SK-MEL-5 (cell line): ENCODE measurements around the gene ANXA10. TPM values are rescaled to one million over a fixed set of nuclear protein-coding genes. Genes with fewer than 3 reads are reported as not detected.

ENCODE experiments used
- DNase-seq: peaks from one replicate; pipeline ENCODE4 v3.0.0-alpha.2; 2016; ENCODE audit warnings: low read depth, low spot score
- in situ Hi-C: cut with HindIII; loops from 2 replicates; pipeline ENCODE4 v1.10.0; 2016; ENCODE audit warnings: low sequenced_read_pairs, high pct_unique_total_duplicates, low pct_unique_long_range_greater_than_20kb
- polyA plus RNA-seq, 2 experiments: library from polyadenylated mRNA; depleted of rRNA; stranded (reverse); fragments of >200 nt; gene quantifications; 2 replicates each; pipeline ENCODE4 v1.2.3, GENCODE V29; 2015
- total RNA-seq: library from RNA; depleted of rRNA; stranded (reverse); fragments of >200 nt; shearing (Covaris generic); gene quantifications from 2 replicates; pipeline ENCODE4 v1.2.3, GENCODE V29; 2014; rRNA removed

The ANXA10 gene
- total RNA-seq, result not detected in 2 replicates
- not detected in 2 replicates for polyA plus RNA-seq (2015; cell fraction: cytosol; rRNA removed)
- polyA plus RNA-seq (2015; cell fraction: nucleus; rRNA removed), result not detected in 2 replicates

GRCh38 chr4:168092176-168092712 lies at the start of gene ANXA10:
Gene ANXA10, plus strand, starts transcription at chr4:168092537. Its CDS starts 164 bp downstream, at chr4:168092701.
- DNase-seq, result no peak
- in situ Hi-C loops, result no loop called here

GRCh38 chr4:168045354-168045753 lies 47.0 kb upstream of the ANXA10 start:
- in situ Hi-C loops, result no loop called here
- DNase-seq, result no peak

- no peak for DNase-seq
- in situ Hi-C loops, result no loop called here
Measured at GRCh38 chr4:168050002-168050401, 42.3 kb upstream of the ANXA10 start.

GRCh38 chr4:168051526-168051925 lies 40.8 kb upstream of the ANXA10 start:
- in situ Hi-C loops, result no loop called here
- DNase-seq, result no peak

DNA sequence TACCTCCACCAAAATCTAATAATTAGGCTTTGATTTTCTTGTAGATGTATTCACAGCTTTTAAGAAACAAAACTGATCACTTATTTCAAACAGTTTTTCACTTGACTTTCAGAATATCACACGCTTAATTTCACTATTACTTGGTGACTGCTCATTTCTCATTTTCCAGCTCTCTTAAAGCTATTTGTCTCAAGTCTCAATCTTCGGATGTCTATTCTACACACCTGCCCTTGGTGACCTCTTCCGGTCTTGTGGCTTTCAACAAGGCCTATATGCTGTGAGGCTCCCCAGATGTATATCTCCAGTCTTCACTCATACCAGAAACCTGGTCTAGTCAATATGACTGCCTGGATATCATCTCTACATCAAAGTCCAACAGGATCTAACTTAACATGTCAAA lies 34.9 kb upstream of the ANXA10 start:
- DNase-seq, result no peak
- in situ Hi-C loops, result no loop called here

- in situ Hi-C loops, result no loop called here
- no peak for DNase-seq
Measured at GRCh38 chr4:168059251-168059650, 33.1 kb upstream of the ANXA10 start.

GRCh38 chr4:168063031-168063430 lies 29.3 kb upstream of the ANXA10 start:
- in situ Hi-C loops, result no loop called here

DNA sequence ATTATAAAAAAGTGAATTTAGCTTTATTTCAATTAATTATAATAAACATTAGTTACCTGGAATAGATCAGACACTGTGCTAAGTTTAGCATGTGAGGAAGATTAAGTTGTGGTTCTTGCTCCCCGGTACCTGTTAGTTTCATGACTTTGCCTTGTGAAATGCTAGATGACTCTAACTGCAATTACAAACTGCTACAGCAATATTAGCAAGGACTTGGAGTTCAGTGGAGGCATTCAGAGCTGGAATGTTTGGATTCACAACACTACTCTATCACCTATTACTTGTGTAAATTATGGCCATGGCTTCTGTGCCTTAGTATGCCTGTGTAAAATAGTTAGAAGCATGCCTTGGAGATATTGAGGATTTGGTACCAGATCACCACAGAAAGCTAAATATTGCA lies 21.4 kb upstream of the ANXA10 start:
- in situ Hi-C loops, result no loop called here
- DNase-seq, result no peak

More at GRCh38 chr4:168063031-168063430, 29.3 kb upstream of the ANXA10 start:
- no peak for DNase-seq

- in situ Hi-C loops, result no loop called here
- DNase-seq, result no peak
Measured at GRCh38 chr4:168071304-168071703, 21.0 kb upstream of the ANXA10 start.

DNA sequence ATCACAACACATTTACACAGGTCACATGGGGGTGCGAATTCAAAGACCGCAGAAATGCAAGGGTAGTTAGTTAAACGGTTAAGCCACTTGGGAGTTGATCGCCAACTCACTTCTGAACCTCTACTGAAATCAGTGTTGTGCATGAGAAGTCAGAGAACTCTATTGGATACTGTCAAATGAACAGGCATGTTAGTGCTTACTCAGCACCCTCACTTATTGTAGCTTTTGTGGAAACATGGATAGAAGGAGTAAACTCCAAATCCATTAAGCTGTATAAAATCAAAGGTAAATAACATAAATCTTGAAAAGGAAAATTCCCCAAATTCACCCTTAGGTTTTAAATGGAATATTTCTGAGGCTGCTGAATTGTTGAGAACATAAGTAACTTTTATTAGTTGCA lies 17.5 kb upstream of the ANXA10 start:
- DNase-seq, result peak; percentile 2
- in situ Hi-C loops, result no loop called here

DNA sequence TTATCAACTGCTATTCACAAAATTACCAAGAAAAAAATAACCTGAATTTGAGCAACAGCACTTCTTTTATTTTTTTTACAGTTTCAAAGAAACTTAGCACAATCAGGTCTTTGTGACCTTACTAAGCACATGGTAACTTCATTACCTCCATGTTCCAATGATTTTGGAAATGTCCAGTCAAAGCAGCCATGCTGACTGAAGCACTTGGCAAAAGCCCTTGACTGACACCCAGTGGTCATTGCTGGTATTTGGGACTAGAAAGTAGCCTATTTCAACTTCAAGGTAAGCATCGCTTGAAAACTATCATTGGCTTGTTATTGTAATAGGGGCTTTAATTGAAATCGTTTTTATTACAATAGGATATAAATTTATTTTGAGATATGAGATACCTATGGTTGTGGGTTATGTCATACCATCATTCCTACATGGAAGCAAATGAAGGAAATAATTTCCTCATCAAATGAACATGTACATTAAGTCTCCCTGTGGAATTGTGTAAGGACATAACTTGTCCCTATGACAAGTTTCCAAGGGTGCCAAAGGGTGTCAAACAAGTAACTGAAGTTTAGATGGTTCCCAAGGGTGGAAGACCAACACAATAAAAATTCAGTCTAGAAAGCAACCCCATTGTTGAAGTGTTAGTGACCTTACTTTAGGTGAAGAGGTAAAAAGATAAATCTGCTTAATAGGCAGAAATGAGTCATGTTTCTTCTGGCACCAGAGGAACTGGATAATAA lies 15.2 kb upstream of the ANXA10 start:
- in situ Hi-C loops, result no loop called here
- DNase-seq, result peak; percentile 87

GRCh38 chr4:168077726-168078239 lies 14.6 kb upstream of the ANXA10 start:
- peak; percentile 3 for DNase-seq
- in situ Hi-C loops, result no loop called here

- in situ Hi-C loops, result no loop called here
- no peak for DNase-seq
Measured at GRCh38 chr4:168082379-168082778, 10.0 kb upstream of the ANXA10 start.

DNA sequence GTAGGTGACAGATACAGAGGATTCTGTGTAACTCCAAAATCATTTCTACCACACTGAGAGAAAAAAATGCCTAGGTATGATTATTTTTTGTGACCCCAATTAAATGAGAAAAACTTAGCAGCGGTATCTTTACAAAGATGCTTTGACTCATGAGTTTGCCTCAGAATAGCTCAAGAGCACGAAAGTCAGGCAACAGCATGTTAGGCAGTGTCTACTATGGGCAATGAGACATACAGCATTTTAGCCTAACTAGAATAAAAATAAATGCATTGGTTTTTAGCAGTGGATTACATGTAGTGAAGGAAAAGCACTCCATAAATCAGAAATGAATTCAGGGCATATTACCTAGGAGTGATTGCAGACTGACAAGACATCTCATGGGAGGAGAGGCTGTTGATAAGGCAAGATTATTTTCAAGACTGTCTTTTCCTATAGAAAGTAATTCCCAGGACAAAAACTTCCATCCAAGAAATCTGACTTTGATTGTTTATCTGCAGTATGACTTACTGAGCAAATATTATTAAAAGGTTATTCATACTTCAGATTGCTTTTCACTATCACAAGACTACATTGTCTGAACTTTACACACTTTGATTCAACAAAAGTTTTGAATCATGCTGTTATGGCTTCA lies 3.6 kb downstream of the ANXA10 start:
- in situ Hi-C loops, result no loop called here
- no peak for DNase-seq

GRCh38 chr4:168096407-168096784 lies 4.1 kb downstream of the ANXA10 start:
- DNase-seq, result no peak
- in situ Hi-C loops, result no loop called here

DNA sequence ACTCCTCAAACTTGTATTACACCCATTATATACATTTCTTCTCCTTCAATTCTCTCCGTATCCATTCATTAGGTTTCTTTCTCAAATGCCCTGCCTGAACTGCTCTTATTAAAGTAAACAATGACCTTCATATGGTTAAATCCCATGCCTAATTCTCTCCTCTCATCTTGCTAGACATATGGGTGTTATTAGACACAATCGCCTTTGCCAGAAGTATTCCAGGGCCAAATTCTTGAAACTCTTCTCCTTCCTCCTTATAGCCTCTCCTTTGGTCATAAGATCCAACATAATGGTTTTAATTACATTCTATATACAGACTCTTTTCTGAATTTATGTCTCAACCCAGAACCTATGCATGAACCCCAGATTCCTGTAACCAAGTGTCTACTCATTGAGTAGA lies 4.8 kb downstream of the ANXA10 start:
- in situ Hi-C loops, result no loop called here
- DNase-seq, result no peak

DNA sequence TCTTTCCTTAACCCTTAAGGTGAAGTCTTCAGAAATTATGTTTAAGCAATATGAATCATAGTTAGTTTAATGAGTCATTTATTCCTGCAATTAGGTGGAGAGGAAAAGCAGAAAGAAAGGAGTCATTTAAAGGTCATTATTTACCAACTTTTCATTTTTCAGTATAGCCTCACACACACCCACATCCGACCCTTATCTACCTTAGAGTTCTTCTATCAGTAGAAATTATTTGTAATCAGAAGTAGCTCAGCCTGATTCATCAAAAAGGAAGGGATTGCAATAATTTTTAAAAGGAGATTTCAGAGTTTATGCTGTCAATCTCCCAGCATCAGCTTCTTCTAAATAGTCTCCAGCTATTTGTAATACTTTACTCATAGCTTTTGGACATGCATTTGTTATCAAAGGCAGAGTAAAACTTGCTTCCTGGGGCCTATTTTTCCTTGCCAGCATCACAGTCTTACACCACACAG lies 5.9 kb downstream of the ANXA10 start:
- in situ Hi-C loops, result no loop called here
- DNase-seq, result no peak

DNA sequence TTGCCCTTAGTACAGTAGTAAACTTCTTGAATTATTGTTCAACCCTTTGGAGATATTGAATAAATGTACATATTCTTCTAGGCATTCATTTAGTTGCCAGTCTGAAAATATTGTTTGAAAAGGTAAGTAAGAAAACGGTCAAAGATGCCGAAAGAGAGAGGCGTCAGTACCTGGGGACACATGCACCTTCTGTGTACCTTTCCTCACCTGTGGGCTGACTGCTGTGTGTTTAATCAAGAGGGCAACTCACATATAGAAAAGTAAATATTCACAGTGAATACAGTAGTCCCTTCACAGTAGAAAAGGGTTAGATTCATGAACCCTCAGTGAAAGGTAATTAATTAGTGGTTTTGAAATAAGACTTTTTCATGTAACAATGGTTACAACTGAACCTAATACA lies 6.9 kb downstream of the ANXA10 start:
- DNase-seq, result no peak
- in situ Hi-C loops, result no loop called here
